Karpas-422 (cell line): ENCODE results near the gene HDDC2. TPM values are rescaled to one million over a fixed set of nuclear protein-coding genes. Genes with fewer than 3 reads are reported as not detected.

Experiments
- DNase-seq: peaks from one replicate; pipeline ENCODE4 v3.0.0-alpha.2; 2015
- H2AFZ ChIP-seq: fragments of 200-600 bp; sonication (generic); 2 replicates; pipeline ENCODE4 v1.6.1; 2014; ENCODE audit warnings: antibody characterized with exemption, low read length, mixed read lengths
- H3K27ac ChIP-seq: fragments of 200-600 bp; sonication (generic); 2 replicates; pipeline ENCODE4 v1.5.1; 2014; ENCODE audit warnings: mild to moderate bottlenecking, low read length, moderate library complexity
- H3K27me3 ChIP-seq: fragments of 200-600 bp; sonication (generic); 2 replicates; pipeline ENCODE4 v1.6.1; 2014; ENCODE audit warnings: low read length, mixed read lengths
- H3K36me3 ChIP-seq: fragments of 200-600 bp; sonication (generic); 2 replicates; pipeline ENCODE4 v1.6.1; 2014; ENCODE audit warnings: low read length, mixed read lengths; ENCODE audit not compliant: insufficient read depth
- H3K4me1 ChIP-seq: fragments of 200-600 bp; sonication (generic); 2 replicates; pipeline ENCODE4 v1.6.1; 2014; ENCODE audit warnings: mild to moderate bottlenecking, low read length, mixed read lengths
- H3K4me2 ChIP-seq: fragments of 200-600 bp; sonication (generic); 2 replicates; pipeline ENCODE4 v1.6.1; 2014; ENCODE audit warnings: low read length, low read depth, mild to moderate bottlenecking; ENCODE audit not compliant: poor library complexity, severe bottlenecking
- H3K4me3 ChIP-seq: fragments of 200-600 bp; sonication (generic); 2 replicates; pipeline ENCODE4 v1.5.1; 2014; ENCODE audit warnings: mild to moderate bottlenecking, antibody characterized with exemption, low read length, mixed read lengths
- H3K79me2 ChIP-seq: fragments of 200-600 bp; sonication (generic); 2 replicates; pipeline ENCODE4 v1.6.1; 2014; ENCODE audit warnings: mild to moderate bottlenecking, low read length, mixed read lengths
- H3K9ac ChIP-seq: fragments of 200-600 bp; sonication (generic); 2 replicates; pipeline ENCODE4 v1.6.0; 2014; ENCODE audit warnings: low read length
- H3K9me2 ChIP-seq: fragments of 200-600 bp; sonication (generic), shearing (Covaris generic); replicated peaks from 2 replicates; pipeline ENCODE4 v1.6.0; 2014; ENCODE audit warnings: mild to moderate bottlenecking, low read length, moderate library complexity; ENCODE audit not compliant: insufficient read depth
- H3K9me3 ChIP-seq: fragments of 300-700, 200-600 bp; sonication (generic); 2 replicates; pipeline ENCODE4 v1.6.1; 2014; ENCODE audit warnings: low read length, mixed read lengths
- H4K20me1 ChIP-seq: fragments of 200-600 bp; sonication (generic); 2 replicates; pipeline ENCODE4 v1.6.1; 2014; ENCODE audit warnings: mild to moderate bottlenecking, antibody characterized with exemption, low read length, low read depth; ENCODE audit not compliant: insufficient read depth
- total RNA-seq: library from RNA; depleted of rRNA; stranded (reverse); fragments of >200 nt; shearing (Covaris generic); gene quantifications from 2 replicates; pipeline ENCODE4 v1.2.3, GENCODE V29; 2014; ENCODE audit warnings: low replicate concordance

The HDDC2 gene
- total RNA-seq, 1 experiment from 2014 or later: 167 TPM

DNA sequence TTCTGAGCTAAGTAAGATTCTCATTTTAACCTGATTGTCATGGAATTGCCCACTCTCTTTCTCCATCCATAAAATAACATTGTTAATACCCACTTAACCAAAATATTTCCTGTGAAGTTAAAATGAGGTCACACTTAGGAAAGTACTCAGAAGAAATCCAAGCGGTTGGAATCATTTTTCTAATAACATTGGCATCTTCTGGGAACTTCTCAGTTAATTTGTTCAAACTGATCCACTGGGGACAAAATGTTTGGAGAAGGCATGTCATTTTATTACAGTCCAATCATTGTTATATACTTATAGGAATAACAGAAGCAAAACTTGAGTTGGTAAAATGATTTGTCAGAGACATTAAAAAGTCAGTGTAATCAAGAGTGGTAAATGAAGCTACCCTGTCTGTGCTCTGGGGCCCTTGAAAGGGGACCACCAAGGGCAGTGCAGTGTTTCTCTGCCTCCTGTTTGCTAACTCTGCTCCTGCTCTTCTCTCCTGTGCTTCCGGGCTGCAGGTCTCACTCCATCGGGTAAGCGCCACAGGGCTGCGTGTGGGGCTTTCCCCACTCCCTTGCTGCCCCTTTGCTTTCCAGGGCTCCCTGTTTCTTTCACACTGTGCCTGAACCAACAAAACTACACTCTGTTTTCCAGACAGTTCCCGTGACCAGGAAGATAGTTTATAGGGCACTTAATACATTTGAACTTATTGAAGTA, 50.1 kb downstream of the HDDC2 start:
- no peak overlapping the region for H3K4me3 ChIP-seq
- no peak overlapping the region for H3K9ac ChIP-seq
- H3K9me3 ChIP-seq: no peaks in the 10 kb centered on the region
- H3K4me1 ChIP-seq: no peaks in the 10 kb centered on the region
- H3K4me2 ChIP-seq: no peak overlapping the region
- H3K79me2 ChIP-seq: no peaks in the 10 kb centered on the region
- DNase-seq: no peak
- no peak overlapping the region for H2AFZ ChIP-seq
- no peak overlapping the region for H3K27ac ChIP-seq
- no peaks in the 10 kb centered on the region for H3K27me3 ChIP-seq
- no peaks in the 10 kb centered on the region for H4K20me1 ChIP-seq
- H3K9me2 ChIP-seq: no peaks in the 10 kb centered on the region
- H3K36me3 ChIP-seq: no peaks in the 10 kb centered on the region

DNA sequence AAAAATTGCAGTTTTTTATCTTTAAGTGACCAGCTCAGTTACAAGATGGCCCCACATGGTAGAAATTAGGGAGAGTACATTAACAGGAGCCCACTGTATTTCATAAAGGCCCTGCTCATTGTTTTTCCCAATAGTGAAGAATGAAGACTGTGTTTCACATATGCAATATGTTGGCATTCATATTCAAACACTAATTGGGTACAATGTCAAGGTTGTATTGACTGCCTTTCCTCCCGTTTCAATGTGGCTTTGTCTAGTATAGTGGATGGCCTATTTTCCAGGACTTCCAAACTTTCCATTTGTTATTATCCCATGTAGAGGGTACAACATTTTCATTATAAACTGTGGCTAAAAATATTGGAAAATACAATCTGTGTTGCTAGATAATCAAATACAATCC, 51.3 kb downstream of the HDDC2 start:
- Histone ChIP-seq H3K4me3 (no peak overlapping the region), H3K9me3 (no peaks in the 10 kb centered on the region), H3K4me1 (no peaks in the 10 kb centered on the region), H2AFZ (no peak overlapping the region), H3K27ac (no peak overlapping the region), H3K9me2 (no peaks in the 10 kb centered on the region), H3K9ac (no peak overlapping the region), H3K79me2 (no peaks in the 10 kb centered on the region), H4K20me1 (no peaks in the 10 kb centered on the region), H3K27me3 (no peaks in the 10 kb centered on the region), H3K4me2 (no peak overlapping the region), H3K36me3 (no peaks in the 10 kb centered on the region)
- DNase-seq: no peak

DNA sequence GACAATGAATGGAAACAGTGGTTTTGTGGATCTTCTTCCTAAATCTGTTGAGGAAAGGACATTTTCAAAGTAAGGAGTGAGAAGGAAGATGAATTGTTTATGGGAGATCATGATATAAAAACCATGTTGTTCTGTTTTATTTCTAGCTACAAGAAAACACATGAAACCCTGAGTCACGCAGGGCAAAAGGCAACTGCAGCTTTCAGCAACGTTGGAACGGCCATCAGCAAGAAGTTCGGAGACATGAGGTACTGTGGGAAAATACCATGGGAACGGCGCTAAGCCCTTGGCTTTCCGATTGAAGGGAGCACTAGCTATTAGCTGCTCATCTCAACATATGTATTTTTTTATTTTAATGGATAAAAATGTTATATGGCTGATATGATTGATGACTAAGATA, 53.6 kb downstream of the HDDC2 start:
- no peaks in the 10 kb centered on the region for H4K20me1 ChIP-seq
- H3K4me2 ChIP-seq: no peak overlapping the region
- H3K9ac ChIP-seq: no peak overlapping the region
- no peaks in the 10 kb centered on the region for H3K27me3 ChIP-seq
- no peaks in the 10 kb centered on the region for H3K4me1 ChIP-seq
- H3K27ac ChIP-seq: no peak overlapping the region
- H3K36me3 ChIP-seq: no peaks in the 10 kb centered on the region
- DNase-seq: no peak
- H3K79me2 ChIP-seq: no peaks in the 10 kb centered on the region
- no peaks in the 10 kb centered on the region for H3K9me2 ChIP-seq
- H2AFZ ChIP-seq: no peak overlapping the region
- no peak overlapping the region for H3K4me3 ChIP-seq
- no peaks in the 10 kb centered on the region for H3K9me3 ChIP-seq

DNA sequence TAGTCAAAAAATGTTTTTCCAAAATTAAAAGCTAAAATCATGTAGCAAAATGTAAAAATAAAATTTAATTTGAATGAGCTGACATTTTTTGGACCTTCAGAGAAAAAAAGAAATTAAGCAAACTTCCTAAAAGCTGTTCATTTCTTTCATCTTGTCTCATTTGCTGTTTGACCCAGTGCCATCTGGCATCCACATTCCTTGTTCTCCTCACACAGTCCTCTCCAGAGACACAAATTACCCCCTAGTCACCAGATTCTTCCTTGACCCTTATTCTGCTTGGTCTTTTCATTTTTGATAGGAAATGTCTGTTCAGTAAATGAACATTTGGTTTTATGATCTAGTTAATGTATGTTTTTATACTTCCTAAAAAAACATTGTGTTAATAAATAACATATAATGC, 55.2 kb downstream of the HDDC2 start:
- Histone ChIP-seq H3K4me1 (no peaks in the 10 kb centered on the region), H3K9me2 (no peaks in the 10 kb centered on the region), H3K27ac (no peak overlapping the region), H3K27me3 (no peaks in the 10 kb centered on the region), H2AFZ (no peak overlapping the region), H3K36me3 (no peaks in the 10 kb centered on the region), H3K9me3 (no peaks in the 10 kb centered on the region), H3K4me2 (no peak overlapping the region), H4K20me1 (no peaks in the 10 kb centered on the region), H3K9ac (no peak overlapping the region), H3K79me2 (no peaks in the 10 kb centered on the region), H3K4me3 (no peak overlapping the region)
- DNase-seq: no peak

DNA sequence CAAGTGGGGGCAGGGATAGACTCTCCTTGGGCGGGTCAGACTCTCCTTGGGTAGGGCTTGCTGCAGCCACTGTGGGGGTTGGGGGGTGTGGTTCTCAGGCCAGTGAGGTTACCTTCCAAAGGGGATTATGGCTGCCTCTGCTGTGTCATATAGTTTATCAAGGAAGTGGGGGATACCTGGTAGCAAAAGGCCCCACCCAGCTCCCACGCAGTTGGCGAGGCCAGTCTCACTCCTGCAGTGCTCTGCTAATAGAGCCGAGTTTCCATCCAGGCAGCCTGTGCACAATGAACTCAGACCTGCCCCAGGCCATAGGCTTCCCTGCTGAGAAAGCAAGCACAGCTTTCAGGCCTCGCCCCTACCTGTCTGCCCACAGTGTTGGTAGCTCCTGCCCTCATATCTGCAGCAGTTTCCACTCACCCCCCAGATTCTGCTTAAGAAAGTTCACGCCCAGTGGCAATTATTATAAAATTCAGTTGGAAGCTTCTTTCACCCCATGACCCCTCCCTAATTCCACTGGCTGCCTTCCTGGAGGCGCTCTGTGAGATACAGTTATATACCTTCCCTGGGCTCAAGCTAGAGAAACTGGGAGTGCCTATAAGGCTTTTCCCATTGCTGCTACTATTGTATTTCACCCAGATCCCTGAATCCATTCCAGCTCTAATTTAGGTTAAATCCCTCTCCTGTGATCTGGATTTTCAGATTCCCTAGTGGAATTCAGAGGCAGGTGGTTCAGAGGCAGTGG, 56.1 kb downstream of the HDDC2 start:
- no peaks in the 10 kb centered on the region for H3K4me1 ChIP-seq
- H3K36me3 ChIP-seq: no peaks in the 10 kb centered on the region
- H3K9ac ChIP-seq: no peak overlapping the region
- H3K4me3 ChIP-seq: no peak overlapping the region
- no peaks in the 10 kb centered on the region; the same call in 1 of the 2 replicates for H3K9me3 ChIP-seq
- H3K27ac ChIP-seq: no peak overlapping the region
- no peak for DNase-seq
- H4K20me1 ChIP-seq: no peaks in the 10 kb centered on the region
- no peaks in the 10 kb centered on the region for H3K79me2 ChIP-seq
- no peak overlapping the region for H3K4me2 ChIP-seq
- H3K9me2 ChIP-seq: no peaks in the 10 kb centered on the region
- H2AFZ ChIP-seq: no peak overlapping the region
- H3K27me3 ChIP-seq: no peaks in the 10 kb centered on the region

DNA sequence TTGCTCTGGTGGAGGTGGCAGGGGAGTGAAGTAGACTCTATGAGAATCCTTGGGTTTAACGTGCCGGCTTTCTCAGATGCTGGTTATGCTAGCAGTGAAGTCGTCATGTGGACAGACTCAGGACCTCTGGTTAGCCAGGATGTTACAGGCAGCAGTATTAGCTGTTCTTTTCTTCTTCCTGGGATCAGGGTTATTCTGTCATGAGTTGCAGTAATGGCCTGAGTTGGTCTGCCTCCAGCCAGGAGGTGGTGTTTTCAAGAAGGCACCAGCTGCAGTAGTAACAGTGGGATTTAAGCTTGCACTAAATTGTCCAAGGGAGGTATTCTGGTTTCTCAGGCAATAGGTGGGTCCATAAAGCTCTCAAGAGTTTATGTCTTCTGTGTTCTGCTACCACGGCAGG, 56.7 kb downstream of the HDDC2 start:
- Histone ChIP-seq H3K4me2 (no peak overlapping the region), H3K9me2 (no peaks in the 10 kb centered on the region), H2AFZ (no peak overlapping the region)

DNA sequence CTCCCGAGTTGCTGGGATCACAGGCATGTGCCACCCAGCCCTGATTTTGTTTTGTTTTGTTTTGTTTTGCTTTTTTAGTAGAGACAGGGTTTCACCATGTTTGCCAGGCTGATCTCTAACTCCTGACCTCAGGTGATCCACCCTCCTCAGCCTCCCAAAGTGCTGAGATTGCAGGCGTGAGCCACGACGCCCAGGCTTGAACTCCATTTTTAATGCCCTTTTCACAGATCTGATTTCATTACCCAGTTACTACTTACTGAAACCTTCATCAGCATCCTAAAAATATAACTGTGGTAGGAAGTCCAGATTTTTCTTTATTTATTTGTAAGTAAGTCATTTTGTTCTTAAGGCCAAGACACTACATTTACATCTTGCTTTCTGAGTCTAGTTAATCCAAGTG, 64.0 kb downstream of the HDDC2 start:
- Histone ChIP-seq H3K27me3 (no peaks in the 10 kb centered on the region), H3K4me1 (no peaks in the 10 kb centered on the region), H3K27ac (no peak overlapping the region), H3K9me3 (no peaks in the 10 kb centered on the region; the same call in 1 of the 2 replicates), H3K4me3 (no peak overlapping the region), H3K79me2 (no peaks in the 10 kb centered on the region), H4K20me1 (no peaks in the 10 kb centered on the region), H2AFZ (no peak overlapping the region), H3K36me3 (no peaks in the 10 kb centered on the region), H3K4me2 (no peak overlapping the region), H3K9me2 (no peaks in the 10 kb centered on the region), H3K9ac (no peak overlapping the region)
- no peak for DNase-seq

More for the DNA sequence above, 56.7 kb downstream of the HDDC2 start:
- Histone ChIP-seq H3K4me3 (no peak overlapping the region), H3K27ac (no peak overlapping the region), H3K36me3 (no peaks in the 10 kb centered on the region), H3K79me2 (no peaks in the 10 kb centered on the region), H3K4me1 (no peaks in the 10 kb centered on the region), H3K27me3 (no peaks in the 10 kb centered on the region), H3K9me3 (no peaks in the 10 kb centered on the region; the same call in 1 of the 2 replicates), H3K9ac (no peak overlapping the region), H4K20me1 (no peaks in the 10 kb centered on the region)
- DNase-seq: no peak

DNA sequence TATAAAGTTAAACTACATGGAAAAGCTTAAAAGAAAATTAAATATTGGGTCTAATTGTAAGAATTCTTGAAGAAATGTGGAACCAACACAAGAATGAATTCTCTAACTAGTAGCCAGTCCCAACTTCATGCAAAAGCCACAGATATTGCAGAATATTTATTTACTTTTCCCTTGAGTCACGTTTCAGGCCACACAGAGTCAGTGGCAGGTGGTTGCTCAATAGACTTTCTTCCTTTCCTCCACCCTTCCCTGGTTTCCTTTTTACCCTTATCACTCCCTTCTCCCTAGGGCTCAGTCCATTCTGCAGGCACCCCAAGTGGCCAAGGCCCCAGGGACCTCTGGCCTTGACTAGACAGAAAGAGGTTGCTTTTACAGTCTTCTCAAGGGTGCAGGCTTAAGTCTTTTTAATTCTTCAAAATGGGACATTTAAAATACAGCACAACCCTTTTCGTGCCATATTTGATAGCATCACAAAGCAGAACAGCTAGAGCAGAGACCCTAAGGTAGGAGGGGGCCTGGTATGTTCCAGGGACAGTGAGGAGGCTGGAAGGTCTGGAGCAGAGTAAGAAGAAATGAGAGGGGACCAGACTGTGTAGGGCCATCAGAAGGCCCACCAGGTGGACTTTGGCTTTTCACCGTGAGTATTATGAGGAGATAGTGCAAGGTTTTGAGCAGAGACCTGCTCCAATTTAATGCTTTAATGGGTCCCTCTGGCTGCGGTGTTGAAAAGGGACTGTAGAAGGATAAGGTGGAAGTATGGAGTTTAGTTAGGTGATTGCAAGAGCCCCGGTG, 65.0 kb downstream of the HDDC2 start:
- Histone ChIP-seq H3K9me2 (no peaks in the 10 kb centered on the region), H2AFZ (no peak overlapping the region), H3K79me2 (no peaks in the 10 kb centered on the region), H3K4me2 (no peak overlapping the region), H4K20me1 (no peaks in the 10 kb centered on the region), H3K27ac (no peak overlapping the region), H3K36me3 (no peaks in the 10 kb centered on the region), H3K4me1 (no peaks in the 10 kb centered on the region), H3K9me3 (no peaks in the 10 kb centered on the region; the same call in 1 of the 2 replicates), H3K4me3 (no peak overlapping the region), H3K9ac (no peak overlapping the region), H3K27me3 (no peaks in the 10 kb centered on the region)
- no peak for DNase-seq
